ENCODE data around the gene PON2. TPM values are rescaled to one million over a fixed set of nuclear protein-coding genes. Genes with fewer than 3 reads are reported as not detected.

Gene PON2
- polyA plus RNA-seq, 1 of the 3 experiments (the other 2 are of a cell fraction): 125 TPM

- H3K4me3 ChIP-seq (ENCODE audit: low read depth in 2 of 2, low read length in 1 of 2): no peak overlapping the region
- no peaks in the 10 kb centered on the region for H3K9me3 ChIP-seq
- ChIA-PET POLR2A (no interaction called here), CTCF (interaction anchor here (1.5 kb wide), 1 partner anchor 109 kb away, joined by 4 read pairs; no protein-coding TSS in a partner anchor)
- no peak overlapping the region for H3K4me2 ChIP-seq
- WGBS (ENCODE audit: low lambda C conversion rate): 31% methylated on average over 1 of the region's 1 CpG
- no peak overlapping the region for H2AFZ ChIP-seq (ENCODE audit: low read depth)
- H3K27me3 ChIP-seq (ENCODE audit: insufficient read depth): no peaks in the 10 kb centered on the region; the same call in 1 of the 2 replicates
- H4K20me1 ChIP-seq (ENCODE audit: insufficient read depth): no peaks in the 10 kb centered on the region
- no peak overlapping the region for H3K9ac ChIP-seq
- no peak overlapping the region for H3K27ac ChIP-seq (ENCODE audit: low read depth in 2 of 2, low read length in 1 of 2)
- DNase-seq: no peak
- H3K9me2 ChIP-seq: no peaks in the 10 kb centered on the region
- H3K36me3 ChIP-seq (replicated peaks in 1 of 2; ENCODE audit: control insufficient read depth in 1 of 2, insufficient read depth in 2 of 2, low read length in 1 of 2): no peaks in the 10 kb centered on the region
- H3F3A ChIP-seq (replicated peaks; ENCODE audit: insufficient read depth): no peaks in the 10 kb centered on the region
- TF ChIP-seq MEF2A (IDR thresholded peaks at IDR 0.05; ENCODE audit: borderline replicate concordance, low read depth) (no peak), SIN3A (IDR thresholded peaks at IDR 0.05; ENCODE audit: borderline replicate concordance, low read depth, low read length) (no peak), RFX5 (IDR thresholded peaks at IDR 0.05; ENCODE audit: low read length) (no peak), RCOR1 (IDR thresholded peaks at IDR 0.05; ENCODE audit: low read length) (no peak), FOXJ3 (CRISPR knock-in tag; IDR thresholded peaks at IDR 0.05) (no peak)
- no peaks in the 10 kb centered on the region for H3K79me2 ChIP-seq (ENCODE audit: insufficient read depth)
- H3K4me1 ChIP-seq (ENCODE audit: control insufficient read depth in 1 of 2, insufficient read depth in 2 of 2, low read depth in 1 of 2, low read length in 1 of 2): no peaks in the 10 kb centered on the region
These were observed 67.2 kb downstream of the PON2 start for GRCh38 chr7:95367606-95368005.

GRCh38 chr7:95365151-95365550 is 69.7 kb downstream of the PON2 start:
- Histone ChIP-seq H2AFZ (ENCODE audit: low read depth) (no peak overlapping the region), H3F3A (replicated peaks; ENCODE audit: insufficient read depth) (no peaks in the 10 kb centered on the region), H3K4me3 (ENCODE audit: low read depth in 2 of 2, low read length in 1 of 2) (no peak overlapping the region), H3K4me2 (no peak overlapping the region), H3K4me1 (ENCODE audit: control insufficient read depth in 1 of 2, insufficient read depth in 2 of 2, low read depth in 1 of 2, low read length in 1 of 2) (no peaks in the 10 kb centered on the region), H3K36me3 (replicated peaks in 1 of 2; ENCODE audit: control insufficient read depth in 1 of 2, insufficient read depth in 2 of 2, low read length in 1 of 2) (no peaks in the 10 kb centered on the region), H3K9me3 (no peaks in the 10 kb centered on the region), H3K9ac (no peak overlapping the region), H3K27ac (ENCODE audit: low read depth in 2 of 2, low read length in 1 of 2) (no peak overlapping the region), H3K27me3 (ENCODE audit: insufficient read depth) (no peaks in the 10 kb centered on the region; the same call in 1 of the 2 replicates), H3K9me2 (no peaks in the 10 kb centered on the region), H3K79me2 (ENCODE audit: insufficient read depth) (no peaks in the 10 kb centered on the region), H4K20me1 (ENCODE audit: insufficient read depth) (no peaks in the 10 kb centered on the region)
- 38% methylated on average over 1 of the region's 1 CpG for WGBS (ENCODE audit: low lambda C conversion rate)
- CTCF ChIA-PET: interaction anchor here (1.2 kb wide), 1 partner anchor 24 kb away, joined by 3 read pairs; no protein-coding TSS in a partner anchor
- POLR2A ChIA-PET: no interaction called here
- no peak for DNase-seq
- no peak for TF ChIP-seq RCOR1 (IDR thresholded peaks at IDR 0.05; ENCODE audit: low read length)
- TF ChIP-seq REST (IDR thresholded peaks at IDR 0.05; ENCODE audit: low read depth, low read length): no peak
- no peak for TF ChIP-seq USF1 (IDR thresholded peaks at IDR 0.05; ENCODE audit: borderline replicate concordance, low read depth)
- TF ChIP-seq GATA2 (CRISPR knock-in tag; IDR thresholded peaks at IDR 0.05): no peak
- TF ChIP-seq NRF1 (IDR thresholded peaks at IDR 0.05; ENCODE audit: low read depth, low read length): no peak
- no peak for TF ChIP-seq EP300 (IDR thresholded peaks at IDR 0.05; ENCODE audit: borderline replicate concordance in 1 of 2, low read depth in 1 of 2, low read length in 1 of 2)
- TF ChIP-seq JUND (IDR thresholded peaks at IDR 0.05): no peak
- TF ChIP-seq RAD21 (IDR thresholded peaks at IDR 0.05; ENCODE audit: low read length): no peak
- TF ChIP-seq TEAD4 (IDR thresholded peaks at IDR 0.05; ENCODE audit: borderline replicate concordance, insufficient read depth): no peak
- no peak for TF ChIP-seq MXI1 (IDR thresholded peaks at IDR 0.05; ENCODE audit: low read depth, low read length)
- no peak for TF ChIP-seq POLR2AphosphoS5 (IDR thresholded peaks at IDR 0.05; ENCODE audit: low read depth, low read length)
- no peak for TF ChIP-seq ZBTB33 (IDR thresholded peaks at IDR 0.05; ENCODE audit: borderline replicate concordance, low read depth)
- no peak for TF ChIP-seq FOXJ3 (CRISPR knock-in tag; IDR thresholded peaks at IDR 0.05)
- no peak for TF ChIP-seq EZH2phosphoT487 (IDR thresholded peaks at IDR 0.05; ENCODE audit: borderline replicate concordance, low read depth)
- no peak for TF ChIP-seq GABPA (IDR thresholded peaks at IDR 0.05; ENCODE audit: low read depth)
- no peak for TF ChIP-seq IRF3 (IDR thresholded peaks at IDR 0.05; ENCODE audit: low read depth, low read length)
- TF ChIP-seq TAF1 (IDR thresholded peaks at IDR 0.05; ENCODE audit: borderline replicate concordance, low read depth, low read length): no peak
- no peak for TF ChIP-seq CHD2 (IDR thresholded peaks at IDR 0.05; ENCODE audit: low read length, partially characterized antibody)
